ENCODE measurements around the gene MRPS33.

DNA sequence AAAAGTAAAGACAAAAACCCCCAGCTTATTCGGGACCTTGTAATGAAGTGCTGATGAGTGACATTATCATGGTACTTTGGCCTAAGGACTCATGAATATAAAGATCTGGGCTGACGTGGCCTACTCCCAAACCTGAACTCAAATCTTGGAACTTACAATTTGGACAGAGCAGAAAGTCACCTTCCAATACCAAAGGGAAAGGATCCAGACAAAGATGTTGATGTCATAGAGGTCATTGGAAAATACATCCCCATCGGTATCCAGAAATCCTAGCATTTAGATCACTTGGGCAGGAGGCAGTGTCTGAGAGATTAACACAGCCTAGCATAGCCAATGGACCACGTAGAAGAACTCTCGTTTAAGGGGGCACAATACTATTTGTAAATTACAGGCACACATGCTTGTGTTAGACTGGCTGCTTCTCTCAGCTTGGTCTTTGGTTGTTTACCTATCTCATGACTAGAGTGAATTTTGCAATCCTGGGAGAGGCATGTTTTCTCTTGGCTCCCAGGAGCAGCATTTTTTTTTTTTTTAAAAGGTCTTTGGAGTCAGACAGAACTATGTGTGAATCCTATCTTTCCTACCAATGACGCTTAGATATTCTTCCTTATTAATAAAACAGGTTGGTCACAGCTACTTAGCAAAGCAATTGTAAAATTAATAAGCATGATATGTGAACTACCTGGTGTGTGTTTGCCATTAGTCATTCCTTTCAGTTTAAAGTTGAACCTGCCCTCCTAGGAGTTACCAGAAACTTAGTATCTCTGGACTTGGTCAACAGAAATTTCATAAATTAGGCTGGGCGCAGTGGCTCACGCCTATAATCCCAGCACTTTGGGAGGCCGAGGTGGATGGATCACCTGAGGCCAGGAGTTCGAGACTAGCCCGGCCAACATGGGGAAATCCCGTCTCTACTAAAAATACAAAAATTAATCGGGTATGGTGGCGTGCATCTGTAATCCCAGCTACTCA is 27.8 kb upstream of the MRPS33 start:
- TF ChIP-seq CTCF (conservative IDR thresholded peaks at IDR 0.05; ENCODE audit: low read length) = no peak
- TF ChIP-seq EZH2phosphoT487 (IDR thresholded peaks at IDR 0.05; ENCODE audit: borderline replicate concordance) = no peak
